ENCODE measurements around the gene MAP6. TPM values are rescaled to one million over a fixed set of nuclear protein-coding genes. Genes with fewer than 3 reads are reported as not detected.
"Not testable (repeated sequence)": the region's sequence is repeated elsewhere in the genome, so short reads cannot be mapped to it uniquely, and the experiment has no call there.

The MAP6 gene
- total RNA-seq, result 8.4 and 8.6 TPM in 2 replicates

- intact Hi-C loops (cut with micrococcal nuclease), result loop anchor here (2.0 to 10.0 kb wide), 4 partner anchors 86 to 776 kb away; partner anchors contain the start of genes DGAT2, EMSY and SERPINH1
Measured at GRCh38 chr11:75668451-75669297, at the start of gene MAP6. Gene MAP6, minus strand, starts transcription at chr11:75669038. Its CDS starts 669 bp downstream, at chr11:75668369.

- intact Hi-C loops (cut with micrococcal nuclease), result no loop called here
Measured at GRCh38 chr11:75717608-75718418, 49.0 kb upstream of the MAP6 start, which contains the start of gene MOGAT2. Gene MOGAT2, plus strand, starts transcription at chr11:75717838. Its CDS starts 51 bp downstream, at chr11:75717889.

GRCh38 chr11:75716659-75717058, 47.8 kb upstream of the MAP6 start:
- intact Hi-C loops (cut with micrococcal nuclease), result no loop called here

DNA sequence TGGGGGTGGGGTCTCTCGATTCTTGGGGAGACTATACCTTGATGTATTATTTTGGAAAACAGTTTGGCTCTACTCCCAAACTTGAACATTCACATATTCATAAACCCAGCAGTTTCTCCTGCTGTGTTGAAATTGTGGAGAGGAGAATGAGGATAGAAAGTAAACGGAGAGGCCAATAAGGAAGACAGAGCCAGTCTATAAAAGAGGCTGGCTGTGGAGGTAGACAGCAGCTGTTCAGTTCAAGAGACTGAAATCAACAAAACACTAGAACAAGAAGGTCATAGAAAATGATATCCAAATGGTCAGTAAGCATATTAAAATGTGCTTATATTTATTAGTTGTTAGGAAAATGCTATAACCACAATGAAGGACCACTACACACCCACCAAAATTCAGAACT, 46.9 kb upstream of the MAP6 start:
- intact Hi-C loops (cut with micrococcal nuclease), result no loop called here

DNA sequence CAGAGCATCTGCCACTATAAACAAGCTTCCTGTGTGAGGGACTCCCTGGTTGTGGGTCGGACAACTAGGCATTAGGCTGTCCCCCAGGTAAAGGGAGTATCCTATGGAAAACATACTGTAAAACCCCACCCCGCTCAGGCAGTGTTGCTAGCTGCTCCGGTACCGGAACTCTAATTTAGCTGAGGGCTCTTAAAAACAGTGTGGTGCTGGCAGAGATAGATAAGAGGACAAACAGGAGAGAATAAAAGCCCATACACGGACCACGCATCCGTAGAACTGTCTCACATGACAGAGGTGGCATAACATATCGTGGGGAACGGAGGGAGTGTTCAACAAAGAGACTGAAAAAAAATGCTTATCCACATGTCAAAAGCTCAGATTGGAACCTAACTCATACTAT, 45.4 kb upstream of the MAP6 start:
- intact Hi-C loops (cut with micrococcal nuclease), result no loop called here

- intact Hi-C loops (cut with micrococcal nuclease), result loop anchor here (1.0 to 2.0 kb wide), 2 partner anchors 31 to 161 kb away; no protein-coding TSS in a partner anchor
Measured at GRCh38 chr11:75706260-75706729, 37.5 kb upstream of the MAP6 start.

- intact Hi-C loops (cut with micrococcal nuclease), result no loop called here
Measured at GRCh38 chr11:75705541-75705940, 36.7 kb upstream of the MAP6 start.

- intact Hi-C loops (cut with micrococcal nuclease), result no loop called here
Measured at GRCh38 chr11:75703695-75704237, 34.9 kb upstream of the MAP6 start.

- intact Hi-C loops (cut with micrococcal nuclease), result no loop called here
Measured at GRCh38 chr11:75700940-75701339, 32.1 kb upstream of the MAP6 start.

GRCh38 chr11:75697906-75698581, 29.2 kb upstream of the MAP6 start:
- intact Hi-C loops (cut with micrococcal nuclease), result no loop called here

DNA sequence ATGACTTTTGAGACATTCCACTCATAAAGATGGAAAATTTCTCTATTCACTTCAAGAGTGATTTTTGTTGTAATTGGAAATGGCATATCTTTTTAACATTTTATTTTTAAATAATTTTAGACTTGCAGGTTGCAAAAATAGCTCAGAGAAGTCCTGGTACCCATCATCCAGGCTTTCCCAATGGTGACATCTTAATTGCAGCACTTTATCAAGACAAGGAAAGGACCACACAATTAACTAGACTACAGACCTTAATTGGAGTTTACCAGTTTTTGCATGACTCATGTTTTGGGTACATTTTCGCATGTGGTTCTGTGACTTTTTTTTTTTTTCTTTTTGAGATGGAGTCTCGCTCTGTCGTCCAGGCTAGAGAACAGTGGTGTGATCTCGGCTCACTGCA, 23.0 kb upstream of the MAP6 start:
- intact Hi-C loops (cut with micrococcal nuclease), result no loop called here

DNA sequence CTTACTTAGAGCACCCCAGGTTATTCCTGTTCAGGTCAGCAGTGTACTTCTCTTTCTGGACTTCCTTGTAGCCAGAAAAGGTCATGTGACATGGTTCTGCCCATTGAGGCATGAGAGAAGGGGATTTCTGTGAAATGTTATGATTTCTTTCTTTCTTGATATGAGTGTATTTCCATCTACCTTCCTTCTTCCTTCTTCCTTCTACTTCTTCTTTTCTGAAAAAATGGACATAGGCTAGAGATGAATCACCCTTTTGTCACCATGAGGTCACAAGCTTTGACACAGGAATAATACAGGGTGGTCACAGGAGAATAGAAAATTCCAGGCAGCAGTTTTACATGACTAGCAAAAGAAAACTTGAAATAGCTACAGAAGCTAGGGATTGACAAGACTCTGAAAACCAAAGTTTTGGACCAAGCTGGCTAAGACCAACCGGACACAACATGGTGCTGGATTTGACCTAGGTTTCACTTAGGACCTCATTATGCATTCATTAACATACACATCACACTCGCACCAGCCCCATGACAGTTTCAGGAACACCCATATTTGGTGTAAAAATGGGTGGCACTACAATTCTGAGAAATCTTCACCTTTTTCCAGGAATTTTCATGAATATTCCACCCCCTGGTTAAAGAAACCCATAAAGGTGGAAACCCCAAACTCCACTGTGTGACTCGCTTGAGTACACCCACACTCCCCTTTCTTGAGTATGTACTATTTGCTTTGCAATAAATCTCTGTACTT, 21.2 kb upstream of the MAP6 start:
- intact Hi-C loops (cut with micrococcal nuclease), result no loop called here

GRCh38 chr11:75683856-75684255, 15.0 kb upstream of the MAP6 start:
- intact Hi-C loops (cut with micrococcal nuclease), result not testable (repeated sequence)

- intact Hi-C loops (cut with micrococcal nuclease), result no loop called here
Measured at GRCh38 chr11:75679566-75679965, 10.7 kb upstream of the MAP6 start.

DNA sequence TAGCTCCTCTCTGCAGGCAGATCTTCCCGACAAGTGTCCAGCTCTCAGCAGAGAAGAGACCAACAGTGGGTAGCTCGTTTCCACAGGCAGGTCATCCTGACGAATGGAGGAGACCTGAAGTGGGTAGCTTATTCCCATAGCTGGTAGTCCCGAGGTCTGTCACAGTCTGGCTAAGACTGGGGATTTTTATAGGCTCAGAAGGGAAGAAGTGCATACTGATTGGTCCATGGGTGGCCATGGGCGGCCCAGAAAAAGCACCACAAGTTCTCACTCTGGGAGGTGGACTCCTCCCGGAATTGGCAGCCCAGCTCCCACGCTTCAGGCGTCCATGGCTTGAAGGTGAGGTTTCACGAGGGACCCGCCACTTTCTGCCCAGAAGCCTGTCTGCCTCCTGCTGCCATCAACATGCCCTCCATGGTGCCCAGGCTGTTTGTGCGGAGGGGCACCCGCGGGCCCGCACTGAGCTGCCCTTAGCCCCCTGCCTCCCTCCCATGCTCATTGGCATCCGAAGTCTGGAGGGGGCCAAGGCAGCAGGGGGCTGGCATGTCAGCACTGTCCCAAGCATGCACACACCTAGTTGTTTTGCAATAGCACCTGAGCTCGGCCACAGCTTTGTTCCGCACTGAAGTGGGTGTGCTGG, 9.9 kb upstream of the MAP6 start:
- intact Hi-C loops (cut with micrococcal nuclease), result no loop called here

DNA sequence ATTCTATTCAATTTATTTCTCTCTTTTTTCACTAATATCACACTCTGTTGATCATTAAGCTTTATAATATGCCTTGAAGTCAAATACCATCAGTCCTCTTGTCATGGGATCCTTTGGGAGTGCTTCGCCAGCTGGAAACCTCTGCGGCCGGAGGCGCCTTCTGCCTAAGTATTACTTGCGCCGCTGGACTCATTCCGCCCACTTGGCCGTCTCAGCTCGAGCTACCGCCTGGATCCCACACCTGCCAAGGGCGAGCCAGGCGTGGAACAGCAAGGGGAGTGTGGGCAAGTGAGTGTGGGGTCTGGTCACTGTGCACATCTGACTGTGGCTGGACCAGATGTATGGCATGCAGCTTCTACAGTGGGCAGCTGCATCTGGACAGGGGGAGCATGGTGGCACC, 9.1 kb upstream of the MAP6 start:
- intact Hi-C loops (cut with micrococcal nuclease), result no loop called here

DNA sequence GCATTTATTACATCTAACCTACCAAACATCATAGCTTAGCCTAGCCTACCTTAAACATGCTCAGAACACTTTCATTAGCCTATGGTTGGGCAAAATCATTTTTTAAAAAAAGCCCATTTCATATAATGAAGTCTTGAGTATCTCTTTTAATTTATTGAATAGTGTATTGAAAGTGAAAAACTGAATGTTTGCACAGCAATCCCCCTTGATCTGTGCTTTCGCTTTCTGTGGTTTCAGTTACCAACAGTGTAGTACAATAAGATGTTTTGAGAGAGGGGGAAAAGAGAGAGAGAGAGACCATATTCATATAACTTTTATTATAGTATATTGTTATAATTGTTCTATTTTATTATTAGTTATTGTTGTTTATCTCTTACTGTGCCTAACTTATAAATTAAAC, 8.4 kb upstream of the MAP6 start:
- intact Hi-C loops (cut with micrococcal nuclease), result no loop called here

- intact Hi-C loops (cut with micrococcal nuclease), result loop anchor here (2.0 kb wide), 1 partner anchor 33 kb away; no protein-coding TSS in a partner anchor
Measured at GRCh38 chr11:75673977-75674582, 5.2 kb upstream of the MAP6 start.

GRCh38 chr11:75667831-75668450, 897 bp downstream of the MAP6 start:
- intact Hi-C loops (cut with micrococcal nuclease), result loop anchor here (2.0 to 10.0 kb wide), 4 partner anchors 86 to 777 kb away; partner anchors contain the start of genes DGAT2, EMSY and SERPINH1
